ENCODE measurements around the gene KCTD10. TPM values are rescaled to one million over a fixed set of nuclear protein-coding genes. Genes with fewer than 3 reads are reported as not detected.

KCTD10 gene
- total RNA-seq, 1 donor from 2014 or later = 51.1 TPM

- H3K36me3 Mint-ChIP-seq (ENCODE audit: insufficient read depth) = peaks cover 10% of the 10 kb centered on the region
- no peaks in the 10 kb centered on the region for H3K9me3 Mint-ChIP-seq (ENCODE audit: low read depth)
- peaks cover 10% of the 10 kb centered on the region for H3K4me1 Mint-ChIP-seq (ENCODE audit: low read depth)
- no peak overlapping the region for H3K4me3 Mint-ChIP-seq (ENCODE audit: low read depth)
- no peak for TF ChIP-seq CTCF (IDR thresholded peaks at IDR 0.05; ENCODE audit: unreplicated experiment)
- H3K27me3 Mint-ChIP-seq = no peaks in the 10 kb centered on the region
- H3K27ac Mint-ChIP-seq = no peak overlapping the region
- DNase-seq (ENCODE audit: low spot score, unreplicated experiment) = no peak
Measured at GRCh38 chr12:109459247-109459646, 17.9 kb downstream of the KCTD10 start.

DNA sequence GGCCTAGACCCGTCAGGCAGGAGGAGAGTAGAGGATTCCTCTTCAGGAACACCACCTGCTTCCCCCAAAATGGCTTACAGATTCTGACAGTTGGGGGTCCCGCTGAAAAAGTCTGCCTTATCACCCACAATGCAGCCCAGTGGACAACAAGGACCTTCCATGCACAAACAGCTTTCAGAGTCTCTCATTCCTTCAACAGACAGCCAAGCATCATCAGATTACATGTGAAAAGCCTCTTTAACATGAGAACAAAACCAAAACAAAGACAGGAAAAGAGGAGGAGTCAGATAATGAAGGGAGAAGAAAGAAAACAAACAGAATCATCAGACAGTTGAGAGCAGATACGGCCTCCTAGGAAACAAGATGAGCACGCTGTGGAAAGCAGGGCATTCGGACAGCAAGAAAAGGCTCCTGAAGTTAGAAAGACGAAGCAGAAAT lies 18.3 kb downstream of the KCTD10 start:
- H3K9me3 Mint-ChIP-seq (ENCODE audit: low read depth) = no peaks in the 10 kb centered on the region
- peaks cover 9% of the 10 kb centered on the region for H3K4me1 Mint-ChIP-seq (ENCODE audit: low read depth)
- peaks cover 13% of the 10 kb centered on the region for H3K36me3 Mint-ChIP-seq (ENCODE audit: insufficient read depth)
- DNase-seq (ENCODE audit: low spot score, unreplicated experiment) = no peak
- no peaks in the 10 kb centered on the region for H3K27me3 Mint-ChIP-seq
- no peak for TF ChIP-seq CTCF (IDR thresholded peaks at IDR 0.05; ENCODE audit: unreplicated experiment)
- no peak overlapping the region for H3K4me3 Mint-ChIP-seq (ENCODE audit: low read depth)
- H3K27ac Mint-ChIP-seq = peak overlapping the region; percentile 21

GRCh38 chr12:109458086-109458485 lies 19.0 kb downstream of the KCTD10 start:
- Mint-ChIP-seq H3K27ac (no peak overlapping the region), H3K27me3 (no peaks in the 10 kb centered on the region), H3K36me3 (ENCODE audit: insufficient read depth) (peaks cover 18% of the 10 kb centered on the region), H3K9me3 (ENCODE audit: low read depth) (no peaks in the 10 kb centered on the region), H3K4me1 (ENCODE audit: low read depth) (peaks cover 9% of the 10 kb centered on the region), H3K4me3 (ENCODE audit: low read depth) (no peak overlapping the region)
- no peak for DNase-seq (ENCODE audit: low spot score, unreplicated experiment)
- TF ChIP-seq CTCF (IDR thresholded peaks at IDR 0.05; ENCODE audit: unreplicated experiment) = no peak

DNA sequence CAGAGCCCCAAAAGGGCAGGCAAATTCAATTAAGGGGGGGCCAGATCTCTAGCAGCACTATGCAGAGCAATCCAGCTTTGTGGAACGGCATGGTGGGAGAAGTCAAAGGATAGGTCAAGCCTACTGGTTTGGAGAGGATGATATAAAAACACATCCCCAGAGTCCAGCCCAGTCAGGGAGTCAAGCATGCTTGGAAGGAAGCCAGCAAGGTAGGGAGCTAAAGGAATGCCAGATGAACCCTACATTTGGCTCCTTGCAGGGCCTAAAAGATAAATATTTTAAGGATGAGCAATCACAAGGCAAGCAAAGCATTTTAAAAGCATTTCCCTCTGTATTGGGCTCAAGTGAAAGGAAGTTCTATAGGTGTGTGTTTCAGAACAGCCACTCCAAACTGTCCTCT lies 21.4 kb downstream of the KCTD10 start:
- Mint-ChIP-seq H3K27ac (peak overlapping the region; percentile 49), H3K4me1 (ENCODE audit: low read depth) (no peaks in the 10 kb centered on the region), H3K36me3 (ENCODE audit: insufficient read depth) (peaks cover 18% of the 10 kb centered on the region), H3K9me3 (ENCODE audit: low read depth) (no peaks in the 10 kb centered on the region), H3K27me3 (no peaks in the 10 kb centered on the region), H3K4me3 (ENCODE audit: low read depth) (no peak overlapping the region)
- no peak for TF ChIP-seq CTCF (IDR thresholded peaks at IDR 0.05; ENCODE audit: unreplicated experiment)
- DNase-seq (ENCODE audit: low spot score, unreplicated experiment) = no peak

GRCh38 chr12:109452489-109452888 lies 24.6 kb downstream of the KCTD10 start:
- no peaks in the 10 kb centered on the region for H3K4me1 Mint-ChIP-seq (ENCODE audit: low read depth)
- H3K9me3 Mint-ChIP-seq (ENCODE audit: low read depth) = no peaks in the 10 kb centered on the region
- no peaks in the 10 kb centered on the region for H3K27me3 Mint-ChIP-seq
- TF ChIP-seq CTCF (IDR thresholded peaks at IDR 0.05; ENCODE audit: unreplicated experiment) = no peak
- no peak for DNase-seq (ENCODE audit: low spot score, unreplicated experiment)
- no peak overlapping the region for H3K4me3 Mint-ChIP-seq (ENCODE audit: low read depth)
- no peak overlapping the region for H3K27ac Mint-ChIP-seq
- peaks cover 26% of the 10 kb centered on the region for H3K36me3 Mint-ChIP-seq (ENCODE audit: insufficient read depth)
